ENCODE data around the gene HSFX3.

GRCh38 chrX:149504915-149505651 is 44.6 kb downstream of the HSFX3 start, which contains the start of gene IDS:
- TF ChIP-seq CTCF (conservative IDR thresholded peaks at IDR 0.05; ENCODE audit: low read depth in 2 of 2), result 0 out of 4 replicates have a peak, but pooled peaks of 1 of the 2 experiments have one; percentile 3
- TF ChIP-seq POLR2AphosphoS5 (IDR thresholded peaks at IDR 0.05; ENCODE audit: low read depth), result peak; percentile 43
- no peak for TF ChIP-seq REST (IDR thresholded peaks at IDR 0.05; ENCODE audit: unreplicated experiment)
- no peak for TF ChIP-seq EZH2phosphoT487 (IDR thresholded peaks at IDR 0.05; ENCODE audit: unreplicated experiment)
- no peak for TF ChIP-seq STAT1 (IDR thresholded peaks at IDR 0.05; ENCODE audit: unreplicated experiment)
- peak; percentile 82 for TF ChIP-seq CREB1 (CRISPR knock-in tag; IDR thresholded peaks at IDR 0.05; ENCODE audit: low read depth)
